ENCODE measurements around the gene MICAL3. TPM values are rescaled to one million over a fixed set of nuclear protein-coding genes. Genes with fewer than 3 reads are reported as not detected.
"Not testable (repeated sequence)": the region's sequence is repeated elsewhere in the genome, so short reads cannot be mapped to it uniquely, and the experiment has no call there.

The MICAL3 gene
- total and polyA plus RNA-seq, 5 donors, result 30.4 to 105 (median 72.5) TPM

GRCh38 chr22:17944256-17944655, 80.1 kb downstream of the MICAL3 start:
- DNase-seq, result no peak
- peaks cover 35% of the 10 kb centered on the region for H3K4me1 ChIP-seq (ENCODE audit: control insufficient read depth, insufficient read depth, low read length)
- ATAC-seq, result no peak
- H3K27me3 ChIP-seq (ENCODE audit: control insufficient read depth, insufficient read depth), result no peaks in the 10 kb centered on the region
- intact Hi-C loops (cut with DNase I), result no loop called here
- H3K4me3 ChIP-seq (ENCODE audit: low read length), result no peak overlapping the region
- no peaks in the 10 kb centered on the region for H3K9me3 ChIP-seq (ENCODE audit: control insufficient read depth, low read length)
- 72% methylated on average over 9 of the region's 9 CpGs for WGBS
- H3K27ac ChIP-seq (ENCODE audit: low read length), result no peak overlapping the region

GRCh38 chr22:17943533-17944249, 80.7 kb downstream of the MICAL3 start:
- intact Hi-C loops (cut with DNase I), result no loop called here
- ATAC-seq, result no peak

GRCh38 chr22:17942721-17943120, 81.6 kb downstream of the MICAL3 start:
- 80% methylated on average over 8 of the region's 8 CpGs for WGBS
- intact Hi-C loops (cut with DNase I), result no loop called here

More at GRCh38 chr22:17943533-17944249, 80.7 kb downstream of the MICAL3 start:
- no peaks in the 10 kb centered on the region for H3K9me3 ChIP-seq (ENCODE audit: control insufficient read depth, low read length)
- WGBS, result 65% methylated on average over 6 of the region's 6 CpGs
- no peak overlapping the region for H3K4me3 ChIP-seq (ENCODE audit: low read length)
- peaks cover 38% of the 10 kb centered on the region for H3K4me1 ChIP-seq (ENCODE audit: control insufficient read depth, insufficient read depth, low read length)
- H3K27ac ChIP-seq (ENCODE audit: low read length), result no peak overlapping the region
- no peak for DNase-seq
- no peaks in the 10 kb centered on the region for H3K27me3 ChIP-seq (ENCODE audit: control insufficient read depth, insufficient read depth)

GRCh38 chr22:17941471-17942406, 82.6 kb downstream of the MICAL3 start:
- peak overlapping the region; percentile 94 for H3K27ac ChIP-seq (ENCODE audit: low read length)
- WGBS, result 78% methylated on average over 18 of the region's 18 CpGs
- ATAC-seq, result peak; percentile 36 to 54
- no peaks in the 10 kb centered on the region for H3K27me3 ChIP-seq (ENCODE audit: control insufficient read depth, insufficient read depth)
- no peak overlapping the region for H3K4me3 ChIP-seq (ENCODE audit: low read length)
- intact Hi-C loops (cut with DNase I), result no loop called here
- no peaks in the 10 kb centered on the region for H3K9me3 ChIP-seq (ENCODE audit: control insufficient read depth, low read length)
- no peak for DNase-seq
- H3K4me1 ChIP-seq (ENCODE audit: control insufficient read depth, insufficient read depth, low read length), result peaks cover 38% of the 10 kb centered on the region

More at GRCh38 chr22:17942721-17943120, 81.6 kb downstream of the MICAL3 start:
- H3K27ac ChIP-seq (ENCODE audit: low read length), result peak overlapping the region; percentile 94
- H3K9me3 ChIP-seq (ENCODE audit: control insufficient read depth, low read length), result no peaks in the 10 kb centered on the region
- no peak for ATAC-seq
- no peak for DNase-seq
- no peaks in the 10 kb centered on the region for H3K27me3 ChIP-seq (ENCODE audit: control insufficient read depth, insufficient read depth)
- H3K4me3 ChIP-seq (ENCODE audit: low read length), result no peak overlapping the region
- H3K4me1 ChIP-seq (ENCODE audit: control insufficient read depth, insufficient read depth, low read length), result peaks cover 42% of the 10 kb centered on the region

GRCh38 chr22:17939579-17939978, 84.8 kb downstream of the MICAL3 start:
- H3K9me3 ChIP-seq (ENCODE audit: control insufficient read depth, low read length), result no peaks in the 10 kb centered on the region
- 95% methylated on average over 4 of the region's 4 CpGs for WGBS
- no peak overlapping the region for H3K4me3 ChIP-seq (ENCODE audit: low read length)
- ATAC-seq (no peak), DNase-seq (no peak)
- intact Hi-C loops (cut with DNase I), result no loop called here
- peaks cover 21% of the 10 kb centered on the region for H3K4me1 ChIP-seq (ENCODE audit: control insufficient read depth, insufficient read depth, low read length)
- H3K27me3 ChIP-seq (ENCODE audit: control insufficient read depth, insufficient read depth), result no peaks in the 10 kb centered on the region
- no peak overlapping the region for H3K27ac ChIP-seq (ENCODE audit: low read length)

GRCh38 chr22:17939011-17939410, 85.3 kb downstream of the MICAL3 start:
- H3K4me1 ChIP-seq (ENCODE audit: control insufficient read depth, insufficient read depth, low read length), result peaks cover 16% of the 10 kb centered on the region
- intact Hi-C loops (cut with DNase I), result no loop called here

GRCh38 chr22:17938484-17938924, 85.9 kb downstream of the MICAL3 start:
- ATAC-seq (peak; percentile 73 to 85), DNase-seq (peak in 1 of 3 donors; percentile 56)
- Histone ChIP-seq H3K9me3 (ENCODE audit: control insufficient read depth, low read length) (no peaks in the 10 kb centered on the region), H3K4me3 (ENCODE audit: low read length) (no peak overlapping the region), H3K27me3 (ENCODE audit: control insufficient read depth, insufficient read depth) (no peaks in the 10 kb centered on the region), H3K27ac (ENCODE audit: low read length) (peak overlapping the region; percentile 57), H3K4me1 (ENCODE audit: control insufficient read depth, insufficient read depth, low read length) (peaks cover 16% of the 10 kb centered on the region)
- 42% methylated on average over 8 of the region's 8 CpGs for WGBS
- intact Hi-C loops (cut with DNase I), result no loop called here

More at GRCh38 chr22:17939011-17939410, 85.3 kb downstream of the MICAL3 start:
- DNase-seq (no peak), ATAC-seq (no peak)
- no peak overlapping the region for H3K4me3 ChIP-seq (ENCODE audit: low read length)
- no peaks in the 10 kb centered on the region for H3K27me3 ChIP-seq (ENCODE audit: control insufficient read depth, insufficient read depth)
- no peaks in the 10 kb centered on the region for H3K9me3 ChIP-seq (ENCODE audit: control insufficient read depth, low read length)
- WGBS, result 89% methylated on average over 3 of the region's 3 CpGs
- peak overlapping the region; percentile 7 for H3K27ac ChIP-seq (ENCODE audit: low read length)

- H3K27me3 ChIP-seq (ENCODE audit: control insufficient read depth, insufficient read depth); H3K27ac ChIP-seq (ENCODE audit: low read length); H3K4me3 ChIP-seq (ENCODE audit: low read length); H3K4me1 ChIP-seq (ENCODE audit: control insufficient read depth, insufficient read depth, low read length); intact Hi-C loops (cut with DNase I); DNase-seq; H3K9me3 ChIP-seq (ENCODE audit: control insufficient read depth, low read length); ATAC-seq: not testable (repeated sequence)
- 98% methylated on average over 2 of the region's 2 CpGs for WGBS
Measured at GRCh38 chr22:17932457-17932856, 91.9 kb downstream of the MICAL3 start.

GRCh38 chr22:17931400-17931825, 92.9 kb downstream of the MICAL3 start:
- intact Hi-C loops (cut with DNase I), result no loop called here
- peak overlapping the region; percentile 70 for H3K27ac ChIP-seq (ENCODE audit: low read length)
- ATAC-seq (peak; percentile 91 to 94), DNase-seq (peak; percentile 62 to 82 (median 80))
- 64% methylated on average over 3 of the region's 3 CpGs for WGBS
- H3K4me3 ChIP-seq (ENCODE audit: low read length), result no peak overlapping the region
- H3K27me3 ChIP-seq (ENCODE audit: control insufficient read depth, insufficient read depth), result no peaks in the 10 kb centered on the region
- H3K9me3 ChIP-seq (ENCODE audit: control insufficient read depth, low read length), result no peaks in the 10 kb centered on the region
- H3K4me1 ChIP-seq (ENCODE audit: control insufficient read depth, insufficient read depth, low read length), result peaks cover 11% of the 10 kb centered on the region

- intact Hi-C loops (cut with DNase I), result no loop called here
- Histone ChIP-seq H3K27me3 (ENCODE audit: control insufficient read depth, insufficient read depth) (no peaks in the 10 kb centered on the region), H3K4me1 (ENCODE audit: control insufficient read depth, insufficient read depth, low read length) (peaks cover 13% of the 10 kb centered on the region), H3K9me3 (ENCODE audit: control insufficient read depth, low read length) (no peaks in the 10 kb centered on the region), H3K27ac (ENCODE audit: low read length) (peak overlapping the region; percentile 85), H3K4me3 (ENCODE audit: low read length) (no peak overlapping the region)
- WGBS, result 81% methylated on average over 18 of the region's 18 CpGs
- ATAC-seq, result peak; percentile 53 to 55
- peak in 1 of 3 donors; percentile 64 for DNase-seq
Measured at GRCh38 chr22:17930455-17931313, 93.7 kb downstream of the MICAL3 start.

All from right cardiac atrium (tissue), 5 donors.